Testis (tissue), 2 donors: ENCODE results near the gene FAAH.

Experiments
- CTCF ChIP-seq, 3 experiments: fragments of 450-650 bp in 2 of 3; fragments of 200-600 bp in 1 of 3; sonication (generic) in 1 of 3; IDR thresholded peaks; one replicate each; pipeline ENCODE4 v1.5.1; 2016 to 2019; ENCODE audit warnings: antibody characterized with exemption in 3 of 3, mild to moderate bottlenecking in 2 of 3, moderate library complexity in 1 of 3
- POLR2A ChIP-seq: fragments of 450-650 bp; IDR thresholded peaks from one replicate; pipeline ENCODE4 v1.6.1; 2017; ENCODE audit warnings: antibody characterized with exemption, mild to moderate bottlenecking, moderate library complexity

GRCh38 chr1:46411010-46411405, 16.9 kb downstream of the FAAH start:
- TF ChIP-seq CTCF (IDR thresholded peaks at IDR 0.05) (no peak), POLR2A (no peak)
